ENCODE results near the gene FAM149A.
A peak's percentile ranks its signal among the peaks of the same experiment; 100 is the strongest.

The FAM149A gene

GRCh38 chr4:186166852-186167512, 62.5 kb downstream of the FAM149A start:
- DNase-seq, result no peak

DNA sequence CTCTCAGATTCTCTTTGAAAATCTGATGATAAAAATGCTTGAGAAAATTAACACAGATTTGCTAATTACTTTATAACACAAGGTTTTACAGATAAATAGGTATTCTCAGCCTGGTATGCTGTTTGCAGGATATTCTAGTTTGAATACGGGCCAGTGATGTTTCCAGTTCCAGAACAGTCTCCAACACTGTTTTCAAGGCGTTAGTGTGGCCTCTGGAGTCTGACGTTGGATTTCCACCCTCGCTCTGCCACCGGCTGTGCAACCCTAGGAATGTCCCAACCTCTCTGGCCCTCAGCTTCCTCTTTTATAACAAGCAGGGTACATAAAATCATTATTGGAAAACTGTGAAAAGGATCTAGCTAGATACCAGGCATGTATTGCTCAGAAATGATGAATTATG, 63.1 kb downstream of the FAM149A start:
- no peak for DNase-seq

DNA sequence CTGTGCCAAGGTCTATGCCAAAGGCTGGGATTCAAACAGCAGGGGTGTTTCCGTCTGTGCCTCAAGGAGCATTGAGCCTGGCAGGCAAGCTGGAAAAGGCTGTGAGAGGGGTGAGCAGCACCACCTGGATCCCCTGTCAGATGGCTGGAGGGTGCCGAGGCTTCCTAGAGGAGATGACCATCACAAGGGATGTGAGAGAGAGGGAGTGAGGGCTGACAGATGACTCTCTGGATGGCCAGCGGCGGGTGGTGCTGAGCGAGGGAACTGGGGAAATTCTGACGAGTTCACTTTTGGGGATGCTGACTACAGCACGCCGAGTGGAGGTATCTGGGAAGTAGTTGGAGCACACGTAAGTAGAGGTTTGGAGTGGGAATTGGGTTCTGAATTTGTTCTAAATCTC, 64.2 kb downstream of the FAM149A start:
- DNase-seq, result no peak

GRCh38 chr4:186169333-186169944, 64.9 kb downstream of the FAM149A start:
- DNase-seq, result no peak

DNA sequence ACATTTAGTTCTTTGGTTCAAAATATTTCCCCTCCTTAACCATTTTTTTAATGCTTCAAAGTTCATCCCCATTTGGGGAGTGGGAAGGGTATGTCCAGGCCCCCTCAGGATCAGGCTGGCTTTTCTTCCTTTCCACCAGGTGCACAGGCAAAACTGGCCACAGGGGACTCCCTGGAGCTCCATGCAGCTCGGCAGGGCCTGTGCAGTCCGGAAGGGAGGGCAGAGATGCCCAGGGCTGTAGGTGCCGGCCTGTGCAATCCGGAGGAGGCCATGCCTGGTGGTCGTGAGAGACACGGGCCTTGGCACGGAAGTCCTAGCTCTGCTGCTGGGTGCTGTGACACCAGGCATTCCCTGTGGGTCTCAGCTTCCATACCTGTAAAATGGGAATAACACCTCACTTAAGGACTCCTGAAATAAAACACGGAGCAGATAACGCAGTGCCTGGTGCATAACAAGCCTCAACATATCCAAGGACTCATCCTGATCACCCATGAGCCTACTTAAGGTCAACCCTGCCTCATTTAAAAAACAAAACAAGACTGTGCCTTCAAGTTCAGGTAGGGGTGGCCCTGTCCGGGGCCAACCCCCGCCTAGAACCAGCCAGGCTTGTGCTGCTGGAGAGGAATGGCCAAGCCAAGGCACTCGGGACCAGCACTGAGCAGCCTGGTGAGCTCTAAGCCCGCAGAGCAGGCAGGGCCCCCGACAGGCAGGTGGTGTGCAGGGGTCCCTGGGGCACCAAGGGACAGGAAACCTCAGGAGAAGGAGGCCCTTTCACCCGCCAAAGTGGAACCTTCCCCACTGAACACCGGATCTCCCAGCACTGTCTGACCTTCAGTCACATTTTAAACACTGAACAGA, 65.7 kb downstream of the FAM149A start:
- no peak for DNase-seq

DNA sequence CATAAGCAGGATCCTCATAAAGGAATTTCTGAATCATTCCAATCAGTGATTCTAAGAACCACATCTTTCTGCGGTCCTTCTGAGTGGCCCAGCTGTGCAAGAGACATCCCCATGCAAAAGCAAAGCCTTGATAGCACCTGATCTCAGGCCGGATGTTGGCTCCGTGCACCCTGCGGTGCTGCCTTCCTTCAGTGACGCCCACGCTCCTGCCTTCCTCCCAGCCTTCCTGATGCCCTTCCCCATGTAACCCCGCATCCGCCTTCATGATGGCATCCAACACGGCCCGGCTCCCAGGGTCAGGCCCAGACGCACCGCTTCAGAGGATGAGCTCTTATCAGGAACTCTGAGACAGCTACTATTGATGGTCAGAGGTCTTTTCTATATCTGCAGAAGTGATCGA, 66.5 kb downstream of the FAM149A start:
- DNase-seq, result no peak

GRCh38 chr4:186172546-186172945, 68.0 kb downstream of the FAM149A start:
- no peak for DNase-seq

- DNase-seq, result no peak
Measured at GRCh38 chr4:186188107-186188506, 83.6 kb downstream of the FAM149A start.

- no peak for DNase-seq
Measured at GRCh38 chr4:186189656-186190055, 85.2 kb downstream of the FAM149A start.

- DNase-seq, result peak; percentile 37
Measured at GRCh38 chr4:186190581-186191199, 86.2 kb downstream of the FAM149A start.

- DNase-seq, result peak; percentile 96
Measured at GRCh38 chr4:186191200-186192065, 86.9 kb downstream of the FAM149A start, which contains the start of gene CYP4V2. Gene CYP4V2, plus strand, starts transcription at chr4:186191567. Its CDS starts 257 bp downstream, at chr4:186191824.

GRCh38 chr4:186192066-186192612, 87.6 kb downstream of the FAM149A start:
- peak; percentile 61 for DNase-seq

DNA sequence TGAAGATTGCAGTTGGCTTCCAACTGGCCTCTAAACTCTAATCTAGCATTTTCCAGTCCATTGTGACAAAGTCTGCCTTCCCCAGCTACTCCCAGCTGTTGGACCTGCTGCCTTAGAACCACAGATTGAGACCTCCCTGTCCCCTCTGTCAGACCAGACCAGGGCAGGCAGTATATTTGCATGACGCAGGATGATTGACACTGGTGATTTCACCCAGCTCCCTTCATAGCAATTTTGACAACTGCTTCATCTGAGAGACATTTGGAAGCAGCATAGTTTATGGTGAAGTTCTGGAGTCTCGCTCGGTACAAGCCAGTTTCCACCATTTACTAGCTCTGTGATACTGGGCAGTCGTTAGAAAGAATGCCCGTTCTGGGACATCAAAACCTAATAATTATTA, 89.3 kb downstream of the FAM149A start:
- no peak for DNase-seq

GRCh38 chr4:186196063-186196462, 91.6 kb downstream of the FAM149A start:
- DNase-seq, result no peak

GRCh38 chr4:186200516-186200915, 96.0 kb downstream of the FAM149A start:
- no peak for DNase-seq

DNA sequence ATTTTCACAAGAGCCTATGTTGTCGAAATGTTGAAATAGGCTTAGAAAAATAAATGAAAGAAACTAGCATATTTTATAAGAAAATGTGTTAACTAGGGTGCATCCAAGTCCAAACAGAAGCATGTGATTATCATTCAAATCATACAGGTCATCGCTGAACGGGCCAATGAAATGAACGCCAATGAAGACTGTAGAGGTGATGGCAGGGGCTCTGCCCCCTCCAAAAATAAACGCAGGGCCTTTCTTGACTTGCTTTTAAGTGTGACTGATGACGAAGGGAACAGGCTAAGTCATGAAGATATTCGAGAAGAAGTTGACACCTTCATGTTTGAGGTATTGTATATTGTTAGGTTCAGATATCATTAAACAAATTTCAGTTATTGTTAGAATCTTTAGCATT, 96.5 kb downstream of the FAM149A start:
- DNase-seq, result no peak

DNA sequence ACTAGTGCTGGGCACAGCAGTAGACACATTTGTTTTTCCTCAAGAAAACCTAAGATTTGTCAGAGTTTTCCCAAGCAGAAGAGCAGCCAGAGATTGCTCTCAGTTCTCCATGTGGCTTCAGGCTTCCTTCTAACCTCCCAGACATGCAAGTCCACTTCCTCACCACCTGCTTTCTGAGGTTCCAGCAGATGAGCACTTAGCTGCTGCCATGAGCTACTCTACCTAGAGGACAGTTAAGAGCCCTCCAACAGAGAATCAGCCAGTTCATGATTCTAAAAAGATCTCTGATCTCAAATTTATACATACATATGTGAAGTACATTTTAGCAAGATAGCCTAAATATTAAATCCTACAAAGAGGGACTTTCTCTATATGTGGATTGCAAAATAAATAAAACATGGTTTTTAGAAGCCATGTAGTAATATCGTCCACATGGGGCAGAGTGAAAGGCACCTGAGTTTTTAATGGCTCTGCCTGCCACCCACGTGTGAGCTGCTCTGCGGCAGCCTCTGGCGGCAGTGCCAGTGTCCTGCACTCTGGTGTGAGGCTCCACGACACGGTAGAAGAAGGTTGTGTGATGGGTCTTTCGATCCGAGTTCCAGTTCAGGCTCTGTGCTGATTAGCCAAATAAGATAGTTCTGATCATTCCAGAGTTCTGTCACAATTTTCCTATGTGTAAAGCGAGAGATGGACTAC, 97.2 kb downstream of the FAM149A start:
- DNase-seq, result peak; percentile 32

DNA sequence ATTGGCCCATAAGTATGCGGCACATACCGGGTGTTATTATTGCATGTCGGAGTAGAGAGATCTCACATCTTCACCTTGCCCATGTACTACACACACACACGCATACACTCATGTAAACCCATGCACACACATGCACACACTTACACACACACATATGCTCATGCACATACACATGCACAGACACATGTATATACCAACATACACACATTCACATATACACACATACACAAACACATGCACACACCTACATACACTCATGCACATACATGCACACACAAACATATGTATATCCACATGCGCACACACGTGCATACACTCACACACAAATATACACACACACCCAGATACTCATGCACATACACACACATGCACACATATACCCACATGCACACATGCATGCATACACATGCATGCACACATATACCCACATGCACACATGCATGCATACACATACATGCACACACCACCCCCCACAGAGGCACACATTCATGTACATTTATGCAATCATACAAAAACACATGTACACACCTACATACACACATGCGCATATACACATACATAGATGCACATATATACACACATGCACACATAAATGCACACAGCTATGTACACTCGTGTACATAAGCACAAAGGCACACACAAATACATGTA, 98.1 kb downstream of the FAM149A start:
- DNase-seq, result no peak

DNA sequence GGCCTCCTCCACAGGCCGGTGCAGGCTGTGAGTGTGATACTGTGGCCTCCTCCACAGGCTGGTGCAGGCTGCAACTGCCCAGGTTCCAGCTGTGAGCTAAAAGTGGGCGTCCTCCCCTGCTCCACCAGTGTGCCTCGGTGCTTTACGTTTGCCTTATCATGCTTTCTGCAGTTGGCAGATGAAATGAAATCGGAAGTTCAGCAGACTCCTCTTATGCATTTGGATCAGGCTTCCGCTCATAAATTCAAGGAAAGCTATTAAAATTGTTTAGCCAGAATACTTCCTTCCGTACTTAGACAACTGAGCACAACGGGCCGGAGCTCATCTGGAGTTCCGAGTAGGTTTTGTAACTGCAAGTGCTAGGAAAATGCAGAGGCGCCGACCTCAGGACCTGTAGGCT, 98.9 kb downstream of the FAM149A start:
- DNase-seq, result no peak

DNA sequence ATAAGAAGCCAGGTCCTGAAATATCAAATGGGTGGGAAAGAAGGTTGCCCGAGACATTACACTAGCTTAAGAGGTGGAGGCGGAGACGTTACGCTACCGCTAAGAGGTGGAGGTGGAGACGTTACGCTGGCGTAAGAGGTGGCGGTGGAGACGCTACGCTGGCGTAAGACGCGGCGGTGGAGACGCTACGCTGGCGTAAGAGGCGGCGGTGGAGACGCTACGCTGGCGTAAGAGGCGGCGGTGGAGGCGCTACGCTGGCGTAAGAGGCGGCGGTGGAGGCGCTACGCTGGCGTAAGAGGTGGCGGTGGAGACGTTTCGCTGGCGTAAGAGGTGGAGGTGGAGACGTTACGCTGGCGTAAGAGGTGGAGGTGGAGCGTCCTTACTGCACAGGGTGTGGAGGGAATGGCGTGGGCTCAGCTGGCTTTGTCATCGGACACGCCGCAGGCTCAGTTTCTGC, 99.6 kb downstream of the FAM149A start:
- DNase-seq, result no peak

GRCh38 chr4:186204686-186205085, 100.2 kb downstream of the FAM149A start:
- DNase-seq, result no peak
